ENCODE results near the gene CSTA. TPM values are rescaled to one million over a fixed set of nuclear protein-coding genes. Genes with fewer than 3 reads are reported as not detected.

Gene CSTA
- total RNA-seq, 2 experiments from 2014 or later = 1.2 to 1.4 TPM

DNA sequence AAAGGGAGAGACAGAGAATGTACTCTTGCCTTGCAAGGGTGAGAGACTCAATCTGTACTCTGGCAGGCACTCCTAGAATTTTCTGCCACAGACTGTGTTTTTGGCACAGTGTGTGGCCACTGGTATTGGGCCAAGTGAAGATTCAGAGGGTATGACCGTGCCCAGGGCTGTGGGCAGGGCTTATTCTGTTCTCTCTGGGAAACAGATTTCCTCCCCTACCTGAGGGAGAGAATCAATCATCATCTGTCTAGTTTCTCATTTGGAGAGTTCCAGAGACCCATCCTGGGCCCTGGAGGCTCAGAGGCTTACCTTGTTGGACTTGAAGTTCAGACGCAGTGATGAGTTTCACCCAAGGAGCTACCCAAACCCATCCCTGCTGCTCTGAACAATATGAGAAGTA, 28.2 kb downstream of the CSTA start:
- H3K27ac ChIP-seq (ENCODE audit: low read depth in 1 of 2, low read length in 2 of 2) = no peak overlapping the region
- ATAC-seq (ENCODE audit: poor library complexity) = no peak
- DNase-seq = no peak
- intact Hi-C loops (cut with DNase I, micrococcal nuclease) = no loop called here
- H3K9me3 ChIP-seq (ENCODE audit: control insufficient read depth in 1 of 2, insufficient read depth in 1 of 2, low read length in 2 of 2) = peaks cover 0 to 3% of the 10 kb centered on the region in 2 experiments
- H3K27me3 ChIP-seq (ENCODE audit: control insufficient read depth in 1 of 2, insufficient read depth in 2 of 2, low read length in 2 of 2) = no peaks in the 10 kb centered on the region
- no peak overlapping the region for H3K4me3 Mint-ChIP-seq
- peaks cover under 1% of the 10 kb centered on the region for H3K36me3 ChIP-seq (ENCODE audit: insufficient read depth, low read length)
- H3K27ac Mint-ChIP-seq = no peak overlapping the region
- no peaks in the 10 kb centered on the region for H3K4me1 ChIP-seq (ENCODE audit: insufficient read depth, low read length)
- H3K4me1 Mint-ChIP-seq (ENCODE audit: low read depth) = no peaks in the 10 kb centered on the region
- CTCF ChIA-PET = no interaction called here
- POLR2A ChIA-PET = no interaction called here
- H3K9me3 Mint-ChIP-seq = no peaks in the 10 kb centered on the region
- TF ChIP-seq CTCF (IDR thresholded peaks at IDR 0.05) = no peak
- no peak overlapping the region for H3K4me3 ChIP-seq (ENCODE audit: low read length)
- H3K27me3 Mint-ChIP-seq = no peaks in the 10 kb centered on the region
- H3K36me3 Mint-ChIP-seq (ENCODE audit: low read depth) = peaks cover 5% of the 10 kb centered on the region

DNA sequence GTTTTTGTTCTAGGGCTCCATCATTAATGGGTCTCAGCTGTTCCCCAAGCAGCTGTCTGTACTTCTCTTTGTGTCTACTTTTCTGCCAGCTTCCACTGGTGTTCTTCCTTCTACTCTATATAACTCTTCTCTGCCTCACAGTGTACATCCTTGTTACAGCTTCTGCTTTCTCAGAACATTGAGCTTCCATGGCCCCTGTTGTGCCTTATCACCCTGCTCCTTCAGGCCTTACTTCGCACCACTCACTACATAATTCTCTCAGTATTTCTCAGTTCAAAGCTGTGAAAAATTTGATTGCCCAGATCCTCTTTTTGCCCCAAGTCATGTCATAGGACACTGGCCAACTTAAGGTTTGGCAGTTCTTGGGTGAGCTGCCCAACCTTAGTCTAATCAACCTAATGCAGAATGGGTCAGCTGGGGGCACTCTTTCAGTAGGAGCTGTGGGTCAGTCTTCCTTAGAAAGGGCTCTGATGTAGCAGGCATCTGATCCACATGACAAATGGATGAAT, 28.9 kb downstream of the CSTA start:
- H3K4me3 Mint-ChIP-seq = no peak overlapping the region
- ChIA-PET CTCF (no interaction called here), POLR2A (no interaction called here)
- ATAC-seq (ENCODE audit: poor library complexity) = no peak
- TF ChIP-seq CTCF (IDR thresholded peaks at IDR 0.05) = no peak
- H3K36me3 Mint-ChIP-seq (ENCODE audit: low read depth) = peaks cover 12% of the 10 kb centered on the region
- Histone ChIP-seq H3K36me3 (ENCODE audit: insufficient read depth, low read length) (peaks cover 5% of the 10 kb centered on the region), H3K4me3 (ENCODE audit: low read length) (no peak overlapping the region), H3K27ac (ENCODE audit: low read depth in 1 of 2, low read length in 2 of 2) (no peak overlapping the region), H3K4me1 (ENCODE audit: insufficient read depth, low read length) (no peaks in the 10 kb centered on the region), H3K9me3 (ENCODE audit: control insufficient read depth in 1 of 2, insufficient read depth in 1 of 2, low read length in 2 of 2) (no peaks in the 10 kb centered on the region), H3K27me3 (ENCODE audit: control insufficient read depth in 1 of 2, insufficient read depth in 2 of 2, low read length in 2 of 2) (no peaks in the 10 kb centered on the region)
- intact Hi-C loops (cut with DNase I, micrococcal nuclease) = no loop called here
- no peak overlapping the region for H3K27ac Mint-ChIP-seq
- DNase-seq = no peak
- H3K9me3 Mint-ChIP-seq = no peaks in the 10 kb centered on the region
- H3K27me3 Mint-ChIP-seq = no peaks in the 10 kb centered on the region
- no peaks in the 10 kb centered on the region for H3K4me1 Mint-ChIP-seq (ENCODE audit: low read depth)

DNA sequence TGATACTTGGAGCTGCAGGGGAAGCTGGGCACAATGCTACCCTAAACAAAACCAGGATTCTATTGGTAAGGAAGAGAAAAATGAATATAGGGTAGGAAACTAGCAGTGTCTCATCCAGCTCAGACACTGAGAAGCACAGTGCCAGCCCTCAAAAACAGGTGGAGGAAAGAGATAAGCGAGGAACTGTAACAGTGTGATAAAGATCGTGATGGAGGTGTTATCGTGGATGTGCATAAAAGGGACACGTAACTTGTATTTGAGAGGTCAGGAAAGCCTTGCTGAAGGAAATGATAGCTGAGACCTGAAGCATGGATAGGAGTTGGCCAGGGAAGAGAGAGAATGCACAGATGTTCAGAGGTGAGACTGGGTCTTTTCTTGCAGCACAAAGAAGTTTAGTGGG, 30.6 kb downstream of the CSTA start:
- H3K36me3 Mint-ChIP-seq (ENCODE audit: low read depth) = peaks cover 21% of the 10 kb centered on the region
- H3K27me3 Mint-ChIP-seq = no peaks in the 10 kb centered on the region
- CTCF ChIA-PET = no interaction called here
- Histone ChIP-seq H3K4me1 (ENCODE audit: insufficient read depth, low read length) (no peaks in the 10 kb centered on the region), H3K27me3 (ENCODE audit: control insufficient read depth in 1 of 2, insufficient read depth in 2 of 2, low read length in 2 of 2) (no peaks in the 10 kb centered on the region), H3K4me3 (ENCODE audit: low read length) (no peak overlapping the region), H3K9me3 (ENCODE audit: control insufficient read depth in 1 of 2, insufficient read depth in 1 of 2, low read length in 2 of 2) (no peaks in the 10 kb centered on the region), H3K36me3 (ENCODE audit: insufficient read depth, low read length) (peaks cover 7% of the 10 kb centered on the region), H3K27ac (ENCODE audit: low read depth in 1 of 2, low read length in 2 of 2) (no peak overlapping the region)
- no peaks in the 10 kb centered on the region for H3K9me3 Mint-ChIP-seq
- no peak overlapping the region for H3K27ac Mint-ChIP-seq
- H3K4me1 Mint-ChIP-seq (ENCODE audit: low read depth) = no peaks in the 10 kb centered on the region
- ATAC-seq (ENCODE audit: poor library complexity) = no peak
- POLR2A ChIA-PET = no interaction called here
- no peak overlapping the region for H3K4me3 Mint-ChIP-seq
- no peak for TF ChIP-seq CTCF (IDR thresholded peaks at IDR 0.05)
- intact Hi-C loops (cut with DNase I, micrococcal nuclease) = loop anchor here (1.0 to 5.0 kb wide), 3 partner anchors 253 to 809 kb away; no protein-coding TSS in a partner anchor
- no peak for DNase-seq
